HUES48 (cell line): ENCODE data around the gene GMPPA.

Experiments
- H3K27ac ChIP-seq: one replicate; pipeline ENCODE4 v1.7.0; 2013; ENCODE audit warnings: low read depth, low read length, inconsistent platforms
- H3K27me3 ChIP-seq: 2 replicates; pipeline ENCODE4 v1.6.1; 2013; ENCODE audit warnings: mild to moderate bottlenecking, low read length; ENCODE audit not compliant: control insufficient read depth, insufficient read depth
- H3K36me3 ChIP-seq: 2 replicates; pipeline ENCODE4 v1.6.1; 2013; ENCODE audit warnings: low read length; ENCODE audit not compliant: control insufficient read depth, insufficient read depth
- H3K4me1 ChIP-seq: 2 replicates; pipeline ENCODE4 v1.6.1; 2013; ENCODE audit warnings: mild to moderate bottlenecking, low read length; ENCODE audit not compliant: control insufficient read depth, insufficient read depth
- H3K4me3 ChIP-seq: 2 replicates; pipeline ENCODE4 v1.5.1; 2013; ENCODE audit warnings: mild to moderate bottlenecking, low read depth, low read length
- H3K9ac ChIP-seq: 2 replicates; pipeline ENCODE4 v1.6.1; 2013; ENCODE audit warnings: mild to moderate bottlenecking, low read depth, low read length, moderate library complexity
- H3K9me3 ChIP-seq: 2 replicates; pipeline ENCODE4 v1.6.1; 2013; ENCODE audit warnings: low read length; ENCODE audit not compliant: control insufficient read depth, insufficient read depth

The GMPPA gene

GRCh38 chr2:219477179-219477578, 21.5 kb upstream of the GMPPA start:
- H3K9ac ChIP-seq: no peak overlapping the region
- H3K4me3 ChIP-seq: peak overlapping the region; percentile 58; the same call in 1 of the 2 replicates
- no peak overlapping the region for H3K27ac ChIP-seq
- H3K9me3 ChIP-seq: no peaks in the 10 kb centered on the region
- peaks cover 4% of the 10 kb centered on the region; the same call in 1 of the 2 replicates for H3K4me1 ChIP-seq
- peaks cover 7% of the 10 kb centered on the region; the same call in 1 of the 2 replicates for H3K36me3 ChIP-seq
- peaks cover 2% of the 10 kb centered on the region; the same call in 1 of the 2 replicates for H3K27me3 ChIP-seq

GRCh38 chr2:219477815-219478214, 20.9 kb upstream of the GMPPA start:
- Histone ChIP-seq H3K27ac (no peak overlapping the region), H3K27me3 (peaks cover 8% of the 10 kb centered on the region), H3K4me3 (no peak overlapping the region), H3K9me3 (no peaks in the 10 kb centered on the region), H3K36me3 (peaks cover 7% of the 10 kb centered on the region; the same call in 1 of the 2 replicates), H3K9ac (no peak overlapping the region), H3K4me1 (peaks cover 4% of the 10 kb centered on the region; the same call in 1 of the 2 replicates)

DNA sequence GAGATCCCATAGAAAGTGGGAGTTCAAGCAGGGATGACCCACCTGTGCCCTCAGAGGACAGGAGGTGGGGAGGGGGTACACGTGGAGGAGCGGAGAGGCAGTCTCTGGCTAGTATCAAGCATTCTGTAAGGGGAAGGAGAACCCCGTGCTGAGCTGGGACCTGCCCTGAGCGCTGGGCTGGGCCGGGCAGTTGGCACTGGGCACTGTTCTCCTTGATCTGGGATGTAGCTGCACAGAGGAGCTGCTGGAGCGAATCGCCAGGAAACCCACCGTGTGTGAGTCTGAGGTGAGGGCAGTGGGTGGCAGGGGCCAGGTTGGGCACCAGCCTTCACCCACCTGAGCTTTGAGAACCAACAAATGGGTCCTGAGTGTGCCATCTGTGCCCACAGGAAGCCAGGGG, 19.8 kb upstream of the GMPPA start:
- Histone ChIP-seq H3K4me3 (no peak overlapping the region), H3K36me3 (peaks cover 7% of the 10 kb centered on the region; the same call in 1 of the 2 replicates), H3K9me3 (no peaks in the 10 kb centered on the region), H3K4me1 (peaks cover 6% of the 10 kb centered on the region), H3K27me3 (peaks cover 18% of the 10 kb centered on the region), H3K9ac (no peak overlapping the region), H3K27ac (no peak overlapping the region)

GRCh38 chr2:219480004-219480403, 18.7 kb upstream of the GMPPA start:
- peaks cover 29% of the 10 kb centered on the region for H3K27me3 ChIP-seq
- H3K9me3 ChIP-seq: no peaks in the 10 kb centered on the region

GRCh38 chr2:219482674-219483405, 15.9 kb upstream of the GMPPA start:
- Histone ChIP-seq H3K27ac (no peak overlapping the region), H3K27me3 (peaks cover 53% of the 10 kb centered on the region), H3K4me3 (no peak overlapping the region), H3K9me3 (no peaks in the 10 kb centered on the region), H3K36me3 (peaks cover 7% of the 10 kb centered on the region; the same call in 1 of the 2 replicates), H3K9ac (no peak overlapping the region), H3K4me1 (peaks cover 31% of the 10 kb centered on the region)

More at GRCh38 chr2:219480004-219480403, 18.7 kb upstream of the GMPPA start:
- Histone ChIP-seq H3K9ac (no peak overlapping the region), H3K4me1 (peaks cover 13% of the 10 kb centered on the region), H3K27ac (no peak overlapping the region), H3K36me3 (peaks cover 7% of the 10 kb centered on the region; the same call in 1 of the 2 replicates), H3K4me3 (no peak overlapping the region)

DNA sequence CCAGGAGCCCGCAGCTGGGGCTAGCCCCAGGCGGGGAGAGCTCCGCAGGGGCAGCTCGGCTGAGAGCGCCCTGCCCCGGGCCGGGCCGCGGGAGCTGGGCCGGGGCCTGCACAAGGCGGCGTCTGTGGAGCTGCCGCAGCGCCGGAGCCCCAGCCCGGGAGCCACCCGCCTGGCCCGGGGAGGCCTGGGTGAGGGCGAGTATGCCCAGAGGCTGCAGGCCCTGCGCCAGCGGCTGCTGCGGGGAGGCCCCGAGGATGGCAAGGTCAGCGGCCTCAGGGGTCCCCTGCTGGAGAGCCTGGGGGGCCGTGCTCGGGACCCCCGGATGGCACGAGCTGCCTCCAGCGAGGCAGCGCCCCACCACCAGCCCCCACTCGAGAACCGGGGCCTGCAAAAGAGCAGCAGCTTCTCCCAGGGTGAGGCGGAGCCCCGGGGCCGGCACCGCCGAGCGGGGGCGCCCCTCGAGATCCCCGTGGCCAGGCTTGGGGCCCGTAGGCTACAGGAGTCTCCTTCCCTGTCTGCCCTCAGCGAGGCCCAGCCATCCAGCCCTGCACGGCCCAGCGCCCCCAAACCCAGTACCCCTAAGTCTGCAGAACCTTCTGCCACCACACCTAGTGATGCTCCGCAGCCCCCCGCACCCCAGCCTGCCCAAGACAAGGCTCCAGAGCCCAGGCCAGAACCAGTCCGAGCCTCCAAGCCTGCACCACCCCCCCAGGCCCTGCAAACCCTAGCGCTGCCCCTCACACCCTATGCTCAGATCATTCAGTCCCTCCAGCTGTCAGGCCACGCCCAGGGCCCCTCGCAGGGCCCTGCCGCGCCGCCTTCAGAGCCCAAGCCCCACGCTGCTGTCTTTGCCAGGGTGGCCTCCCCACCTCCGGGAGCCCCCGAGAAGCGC, 15.0 kb upstream of the GMPPA start:
- Histone ChIP-seq H3K4me3 (peak overlapping the region; percentile 50), H3K4me1 (peaks cover 31% of the 10 kb centered on the region), H3K27ac (no peak overlapping the region), H3K27me3 (peaks cover 53% of the 10 kb centered on the region), H3K9me3 (no peaks in the 10 kb centered on the region), H3K36me3 (peaks cover 7% of the 10 kb centered on the region; the same call in 1 of the 2 replicates), H3K9ac (no peak overlapping the region)

DNA sequence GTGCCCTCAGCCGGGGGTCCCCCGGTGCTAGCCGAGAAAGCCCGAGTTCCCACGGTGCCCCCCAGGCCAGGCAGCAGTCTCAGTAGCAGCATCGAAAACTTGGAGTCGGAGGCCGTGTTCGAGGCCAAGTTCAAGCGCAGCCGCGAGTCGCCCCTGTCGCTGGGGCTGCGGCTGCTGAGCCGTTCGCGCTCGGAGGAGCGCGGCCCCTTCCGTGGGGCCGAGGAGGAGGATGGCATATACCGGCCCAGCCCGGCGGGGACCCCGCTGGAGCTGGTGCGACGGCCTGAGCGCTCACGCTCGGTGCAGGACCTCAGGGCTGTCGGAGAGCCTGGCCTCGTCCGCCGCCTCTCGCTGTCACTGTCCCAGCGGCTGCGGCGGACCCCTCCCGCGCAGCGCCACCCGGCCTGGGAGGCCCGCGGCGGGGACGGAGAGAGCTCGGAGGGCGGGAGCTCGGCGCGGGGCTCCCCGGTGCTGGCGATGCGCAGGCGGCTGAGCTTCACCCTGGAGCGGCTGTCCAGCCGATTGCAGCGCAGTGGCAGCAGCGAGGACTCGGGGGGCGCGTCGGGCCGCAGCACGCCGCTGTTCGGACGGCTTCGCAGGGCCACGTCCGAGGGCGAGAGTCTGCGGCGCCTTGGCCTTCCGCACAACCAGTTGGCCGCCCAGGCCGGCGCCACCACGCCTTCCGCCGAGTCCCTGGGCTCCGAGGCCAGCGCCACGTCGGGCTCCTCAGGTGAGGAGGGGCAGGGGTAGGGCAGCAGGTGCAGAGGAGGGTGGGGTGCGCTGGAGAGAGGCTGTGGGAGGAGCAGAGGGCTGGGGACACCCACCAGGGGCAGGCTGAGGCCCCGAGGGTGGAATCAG, 14.1 kb upstream of the GMPPA start:
- H3K9me3 ChIP-seq: no peaks in the 10 kb centered on the region
- peaks cover 53% of the 10 kb centered on the region for H3K27me3 ChIP-seq
- H3K36me3 ChIP-seq: peaks cover 7% of the 10 kb centered on the region; the same call in 1 of the 2 replicates
- no peak overlapping the region for H3K9ac ChIP-seq
- H3K4me3 ChIP-seq: peak overlapping the region; percentile 50
- H3K27ac ChIP-seq: no peak overlapping the region
- peaks cover 31% of the 10 kb centered on the region for H3K4me1 ChIP-seq

- Histone ChIP-seq H3K9me3 (no peaks in the 10 kb centered on the region), H3K4me1 (peaks cover 31% of the 10 kb centered on the region), H3K36me3 (peaks cover 7% of the 10 kb centered on the region; the same call in 1 of the 2 replicates), H3K27me3 (peaks cover 53% of the 10 kb centered on the region), H3K27ac (no peak overlapping the region), H3K9ac (no peak overlapping the region), H3K4me3 (peak overlapping the region; percentile 50; the same call in 1 of the 2 replicates)
Measured at GRCh38 chr2:219485201-219485580, 13.5 kb upstream of the GMPPA start.

- Histone ChIP-seq H3K27ac (no peak overlapping the region), H3K4me3 (0 out of 2 replicates have a peak overlapping the region, but pooled peaks have one; percentile 14), H3K36me3 (peaks cover 5% of the 10 kb centered on the region; the same call in 1 of the 2 replicates), H3K9me3 (no peaks in the 10 kb centered on the region), H3K27me3 (peaks cover 53% of the 10 kb centered on the region), H3K4me1 (peaks cover 31% of the 10 kb centered on the region), H3K9ac (no peak overlapping the region)
Measured at GRCh38 chr2:219486380-219486959, 12.2 kb upstream of the GMPPA start.
